Measurements from ENCODE around the gene CHST1.

Gene CHST1

GRCh38 chr11:45685964-45686537 lies 20.6 kb upstream of the CHST1 start:
- TF ChIP-seq TOX (CRISPR knock-in tag; IDR thresholded peaks at IDR 0.05; ENCODE audit: borderline replicate concordance) (no peak), OSR1 (CRISPR knock-in tag; IDR thresholded peaks at IDR 0.05) (no peak), PPARA (CRISPR knock-in tag; IDR thresholded peaks at IDR 0.05; ENCODE audit: borderline replicate concordance) (no peak), ZFP30 (CRISPR knock-in tag; IDR thresholded peaks at IDR 0.05) (no peak), ZC3H10 (CRISPR knock-in tag; IDR thresholded peaks at IDR 0.05) (no peak), ZNF565 (CRISPR knock-in tag; conservative IDR thresholded peaks at IDR 0.05; ENCODE audit: low read depth) (no peak), PATZ1 (CRISPR knock-in tag; IDR thresholded peaks at IDR 0.05; ENCODE audit: borderline replicate concordance) (no peak), BACH2 (CRISPR knock-in tag; IDR thresholded peaks at IDR 0.05; ENCODE audit: borderline replicate concordance) (no peak), TSHZ2 (CRISPR knock-in tag; IDR thresholded peaks at IDR 0.05) (no peak), TCF4 (CRISPR knock-in tag; IDR thresholded peaks at IDR 0.05; ENCODE audit: borderline replicate concordance) (no peak), ESRRG (CRISPR knock-in tag; IDR thresholded peaks at IDR 0.05) (no peak), CREB5 (CRISPR knock-in tag; IDR thresholded peaks at IDR 0.05; ENCODE audit: low read depth) (no peak), SNAI2 (CRISPR knock-in tag; IDR thresholded peaks at IDR 0.05) (no peak)
- no peak for ATAC-seq

- ATAC-seq = no peak
- TF ChIP-seq ZC3H10 (CRISPR knock-in tag; IDR thresholded peaks at IDR 0.05) = no peak
- no peak for TF ChIP-seq TSHZ2 (CRISPR knock-in tag; IDR thresholded peaks at IDR 0.05)
- no peak for TF ChIP-seq ZNF70 (CRISPR knock-in tag; IDR thresholded peaks at IDR 0.05)
- TF ChIP-seq GLIS3 (CRISPR knock-in tag; IDR thresholded peaks at IDR 0.05) = no peak
- TF ChIP-seq CSRNP3 (CRISPR knock-in tag; IDR thresholded peaks at IDR 0.05) = no peak
- TF ChIP-seq OSR1 (CRISPR knock-in tag; IDR thresholded peaks at IDR 0.05) = no peak
- no peak for TF ChIP-seq ZNF8 (CRISPR knock-in tag; IDR thresholded peaks at IDR 0.05)
- TF ChIP-seq ZFP3 (CRISPR knock-in tag; IDR thresholded peaks at IDR 0.05) = no peak
These were observed 19.0 kb upstream of the CHST1 start for GRCh38 chr11:45684440-45684839.

- no peak for ATAC-seq
- no peak for TF ChIP-seq ZC3H10 (CRISPR knock-in tag; IDR thresholded peaks at IDR 0.05)
- no peak for TF ChIP-seq OSR1 (CRISPR knock-in tag; IDR thresholded peaks at IDR 0.05)
- TF ChIP-seq CSRNP3 (CRISPR knock-in tag; IDR thresholded peaks at IDR 0.05) = no peak
- no peak for TF ChIP-seq ZNF70 (CRISPR knock-in tag; IDR thresholded peaks at IDR 0.05)
- TF ChIP-seq POU6F1 (CRISPR knock-in tag; IDR thresholded peaks at IDR 0.05; ENCODE audit: borderline replicate concordance, low read depth) = no peak
- TF ChIP-seq TCF4 (CRISPR knock-in tag; IDR thresholded peaks at IDR 0.05; ENCODE audit: borderline replicate concordance) = no peak
These were observed 18.0 kb upstream of the CHST1 start for GRCh38 chr11:45683271-45684058.
